ENCODE measurements around the gene PDZD11. TPM values are rescaled to one million over a fixed set of nuclear protein-coding genes. Genes with fewer than 3 reads are reported as not detected.
"Not testable (repeated sequence)": the region's sequence is repeated elsewhere in the genome, so short reads cannot be mapped to it uniquely, and the experiment has no call there.

PDZD11 gene
- polyA plus RNA-seq, 4 donors, result 43.6 to 121 (median 64.0) TPM

DNA sequence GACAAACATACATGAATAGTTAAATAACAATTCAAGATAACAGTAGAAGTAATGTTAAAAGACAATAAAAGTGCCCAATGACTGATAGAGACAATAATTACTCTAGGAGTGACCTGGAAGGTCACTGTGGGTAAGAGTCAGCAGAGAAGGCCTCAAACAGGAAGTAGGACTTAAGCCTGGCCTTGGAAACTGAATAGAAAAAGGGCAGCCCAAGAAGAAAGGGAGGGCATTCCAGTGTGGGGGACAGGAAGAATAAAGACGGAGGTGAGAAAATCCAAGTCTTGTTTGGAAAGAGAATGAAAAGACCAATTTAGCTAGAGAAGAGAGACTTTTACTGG is 35.7 kb downstream of the PDZD11 start:
- DNase-seq, result peak; percentile 4 to 16
- FAIRE-seq, result no peak
- WGBS, 3 donors, result 82 to 94% (median 84%) methylated on average over 1 of the region's 1 CpG
- Histone ChIP-seq H3K36me3 (ENCODE audit: control insufficient read depth in 3 of 3, insufficient read depth in 2 of 3, low read depth in 1 of 3, low read length in 3 of 3) (no peaks in the 10 kb centered on the region), H3K9me3 (ENCODE audit: control insufficient read depth in 2 of 2, insufficient read depth in 1 of 2, low read depth in 1 of 2, low read length in 1 of 2) (no peaks in the 10 kb centered on the region), H3K4me1 (ENCODE audit: control insufficient read depth in 3 of 3, insufficient read depth in 2 of 3, low read depth in 1 of 3, low read length in 2 of 3) (peaks cover 0 to 16% (median 0%) of the 10 kb centered on the region in 3 donors), H3K27me3 (ENCODE audit: control insufficient read depth in 3 of 3, insufficient read depth in 3 of 3, low read length in 3 of 3) (no peaks in the 10 kb centered on the region), H3K4me3 (ENCODE audit: low read depth in 1 of 3, low read length in 3 of 3) (no peak overlapping the region), H3K27ac (ENCODE audit: low read depth in 1 of 3, low read length in 2 of 3) (peak overlapping the region in 1 of 3 donors; percentile 81)

DNA sequence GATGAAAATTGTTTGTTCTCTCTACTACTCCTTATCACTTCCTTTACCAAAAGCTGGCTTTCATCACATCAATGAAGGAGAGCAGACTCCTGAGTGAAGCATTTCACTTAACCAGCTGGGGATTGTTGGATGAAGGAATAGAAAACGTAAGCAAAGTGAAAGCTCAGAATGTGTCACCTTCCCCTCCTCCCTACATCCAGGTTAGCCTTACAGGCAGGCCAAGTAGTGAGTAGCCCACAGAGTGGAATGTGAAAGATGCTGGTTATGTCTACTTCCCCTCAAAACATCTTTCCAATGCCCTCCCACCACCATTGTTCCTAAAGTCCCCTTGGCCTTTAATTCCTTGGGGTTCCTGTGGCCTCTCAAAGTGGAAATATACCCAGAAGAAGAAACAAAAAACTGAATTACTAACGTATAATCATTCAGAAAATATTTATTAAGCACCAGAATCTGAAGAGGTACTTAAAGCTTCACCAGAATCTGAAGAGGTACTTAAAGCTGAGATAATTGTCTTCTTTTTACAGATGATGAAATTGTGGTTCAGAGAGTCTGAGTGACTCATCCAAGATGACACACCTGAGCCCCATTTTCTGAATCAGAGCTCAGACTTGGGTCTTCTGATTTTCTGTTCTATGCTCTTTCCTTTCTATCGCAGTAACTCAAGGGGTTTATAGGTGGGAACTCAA is 36.2 kb downstream of the PDZD11 start:
- no peak overlapping the region for H3K4me3 ChIP-seq (ENCODE audit: low read depth in 1 of 3, low read length in 3 of 3)
- no peaks in the 10 kb centered on the region for H3K27me3 ChIP-seq (ENCODE audit: control insufficient read depth in 3 of 3, insufficient read depth in 3 of 3, low read length in 3 of 3)
- H3K36me3 ChIP-seq (ENCODE audit: control insufficient read depth in 3 of 3, insufficient read depth in 2 of 3, low read depth in 1 of 3, low read length in 3 of 3), result no peaks in the 10 kb centered on the region
- WGBS, 3 donors, result 68 to 75% (median 74%) methylated on average over 3 of the region's 3 CpGs
- DNase-seq, result peak in 1 of 2 donors; percentile 5
- peak overlapping the region in 1 of 3 donors; percentile 81 for H3K27ac ChIP-seq (ENCODE audit: low read depth in 1 of 3, low read length in 2 of 3)
- peaks cover 0 to 16% (median 0%) of the 10 kb centered on the region in 3 donors for H3K4me1 ChIP-seq (ENCODE audit: control insufficient read depth in 3 of 3, insufficient read depth in 2 of 3, low read depth in 1 of 3, low read length in 2 of 3)
- no peak for FAIRE-seq
- no peaks in the 10 kb centered on the region for H3K9me3 ChIP-seq (ENCODE audit: control insufficient read depth in 2 of 2, insufficient read depth in 1 of 2, low read depth in 1 of 2, low read length in 1 of 2)

DNA sequence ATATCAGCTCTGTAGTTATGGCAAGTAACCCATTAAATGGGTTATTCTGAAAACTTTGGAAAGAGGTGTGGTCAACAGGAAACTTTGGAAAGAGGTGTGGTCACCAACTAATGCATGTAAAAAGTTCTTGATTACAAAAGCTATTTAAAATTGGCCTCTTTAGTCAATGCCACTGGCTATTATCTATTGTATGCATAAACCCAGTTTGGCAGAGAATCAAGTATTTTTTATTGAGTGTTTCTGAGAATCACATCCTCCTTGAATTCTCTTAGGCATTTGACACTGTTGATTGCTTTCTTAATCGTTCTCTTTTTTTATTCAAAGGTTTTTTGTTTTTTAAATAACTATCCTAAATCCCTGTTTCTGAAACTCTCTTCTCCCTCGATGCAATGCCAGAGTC is 37.2 kb downstream of the PDZD11 start:
- Histone ChIP-seq H3K9me3 (ENCODE audit: control insufficient read depth in 2 of 2, insufficient read depth in 1 of 2, low read depth in 1 of 2, low read length in 1 of 2) (no peaks in the 10 kb centered on the region), H3K4me3 (ENCODE audit: low read depth in 1 of 3, low read length in 3 of 3) (no peak overlapping the region), H3K27me3 (ENCODE audit: control insufficient read depth in 3 of 3, insufficient read depth in 3 of 3, low read length in 3 of 3) (no peaks in the 10 kb centered on the region), H3K27ac (ENCODE audit: low read depth in 1 of 3, low read length in 2 of 3) (no peak overlapping the region), H3K36me3 (ENCODE audit: control insufficient read depth in 3 of 3, insufficient read depth in 2 of 3, low read depth in 1 of 3, low read length in 3 of 3) (no peaks in the 10 kb centered on the region), H3K4me1 (ENCODE audit: control insufficient read depth in 3 of 3, insufficient read depth in 2 of 3, low read depth in 1 of 3, low read length in 2 of 3) (peaks cover 0 to 16% (median 0%) of the 10 kb centered on the region in 3 donors)
- DNase-seq, result no peak
- WGBS, 3 donors, result 57 to 77% (median 68%) methylated on average over 2 of the region's 2 CpGs
- no peak for FAIRE-seq

DNA sequence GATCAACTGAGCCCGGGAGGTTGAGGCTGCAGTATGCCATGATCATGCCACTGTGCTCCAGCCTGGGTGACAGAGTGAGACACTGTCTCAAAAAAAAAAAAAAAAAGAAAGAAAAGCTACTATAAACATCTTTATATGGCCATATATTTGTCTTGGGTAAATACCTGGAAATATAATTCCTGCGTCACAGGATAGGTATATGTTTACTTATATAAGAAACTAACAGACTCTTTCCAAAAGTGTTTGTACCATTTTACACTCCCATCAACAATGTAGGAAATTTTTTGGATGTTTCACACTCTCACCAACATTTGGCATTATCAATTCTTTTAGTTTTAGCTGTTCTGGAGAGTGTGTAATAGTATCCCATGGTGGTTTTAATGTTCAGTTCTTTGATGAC is 42.5 kb downstream of the PDZD11 start:
- no peak for FAIRE-seq
- DNase-seq, result no peak
- Histone ChIP-seq H3K36me3 (ENCODE audit: control insufficient read depth in 3 of 3, insufficient read depth in 2 of 3, low read depth in 1 of 3, low read length in 3 of 3) (no peaks in the 10 kb centered on the region), H3K9me3 (ENCODE audit: control insufficient read depth in 2 of 2, insufficient read depth in 1 of 2, low read depth in 1 of 2, low read length in 1 of 2) (no peaks in the 10 kb centered on the region), H3K27me3 (ENCODE audit: control insufficient read depth in 3 of 3, insufficient read depth in 3 of 3, low read length in 3 of 3) (no peaks in the 10 kb centered on the region), H3K27ac (ENCODE audit: low read depth in 1 of 3, low read length in 2 of 3) (no peak overlapping the region), H3K4me1 (ENCODE audit: control insufficient read depth in 3 of 3, insufficient read depth in 2 of 3, low read depth in 1 of 3, low read length in 2 of 3) (no peaks in the 10 kb centered on the region), H3K4me3 (ENCODE audit: low read depth in 1 of 3, low read length in 3 of 3) (no peak overlapping the region)
- WGBS, 3 donors, result 86 to 89% (median 87%) methylated on average over 2 of the region's 2 CpGs

DNA sequence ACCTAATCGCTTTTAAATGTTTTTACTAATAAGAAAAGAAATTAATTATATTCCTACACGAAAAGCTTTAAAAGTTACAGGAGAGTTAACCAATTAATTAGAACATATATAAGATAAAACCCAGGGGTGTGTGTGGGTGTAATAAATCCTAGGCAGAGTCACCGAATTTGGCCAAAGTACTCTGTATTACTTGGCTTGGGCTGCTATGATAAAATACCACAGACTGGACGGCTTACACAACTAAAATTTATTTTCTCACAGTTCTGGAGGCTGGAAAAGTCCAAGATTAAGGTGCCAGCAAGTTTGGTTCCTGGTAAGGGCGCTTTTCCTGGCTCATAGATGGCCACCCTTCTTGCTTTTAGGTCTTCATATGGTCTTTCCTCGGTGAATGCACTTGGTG is 44.8 kb downstream of the PDZD11 start:
- H3K4me1 ChIP-seq (ENCODE audit: control insufficient read depth in 3 of 3, insufficient read depth in 2 of 3, low read depth in 1 of 3, low read length in 2 of 3), result no peaks in the 10 kb centered on the region
- FAIRE-seq (no peak), DNase-seq (no peak)
- no peak overlapping the region for H3K27ac ChIP-seq (ENCODE audit: low read depth in 1 of 3, low read length in 2 of 3)
- H3K4me3 ChIP-seq (ENCODE audit: low read depth in 1 of 3, low read length in 3 of 3), result no peak overlapping the region
- no peaks in the 10 kb centered on the region for H3K9me3 ChIP-seq (ENCODE audit: control insufficient read depth in 2 of 2, insufficient read depth in 1 of 2, low read depth in 1 of 2, low read length in 1 of 2)
- no peaks in the 10 kb centered on the region for H3K27me3 ChIP-seq (ENCODE audit: control insufficient read depth in 3 of 3, insufficient read depth in 3 of 3, low read length in 3 of 3)
- 58 to 73% (median 64%) methylated on average over 6 of the region's 6 CpGs for WGBS, 3 donors
- H3K36me3 ChIP-seq (ENCODE audit: control insufficient read depth in 3 of 3, insufficient read depth in 2 of 3, low read depth in 1 of 3, low read length in 3 of 3), result no peaks in the 10 kb centered on the region

DNA sequence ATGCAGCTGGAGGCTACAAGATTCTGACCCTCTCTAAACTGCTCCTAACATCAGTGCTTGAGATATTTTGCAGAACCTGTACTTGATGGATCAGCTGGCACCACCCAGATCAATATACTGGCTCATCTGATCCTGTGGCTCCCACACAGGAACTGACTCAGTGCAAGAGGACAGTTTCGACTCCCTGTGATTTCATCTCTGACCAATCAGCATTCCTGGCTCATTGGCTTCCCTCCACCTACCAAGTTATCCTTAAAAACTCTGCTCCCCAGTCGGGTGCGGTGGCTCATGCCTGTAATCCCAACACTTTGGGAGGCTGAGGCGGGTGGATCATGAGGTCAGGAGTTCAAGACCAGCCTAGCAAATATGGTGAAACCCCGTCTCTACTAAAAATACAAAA is 46.1 kb downstream of the PDZD11 start:
- not testable (repeated sequence) for FAIRE-seq; DNase-seq; H3K27ac ChIP-seq (ENCODE audit: low read depth in 1 of 3, low read length in 2 of 3); H3K4me3 ChIP-seq (ENCODE audit: low read depth in 1 of 3, low read length in 3 of 3); H3K36me3 ChIP-seq (ENCODE audit: control insufficient read depth in 3 of 3, insufficient read depth in 2 of 3, low read depth in 1 of 3, low read length in 3 of 3); H3K27me3 ChIP-seq (ENCODE audit: control insufficient read depth in 3 of 3, insufficient read depth in 3 of 3, low read length in 3 of 3); H3K9me3 ChIP-seq (ENCODE audit: control insufficient read depth in 2 of 2, insufficient read depth in 1 of 2, low read depth in 1 of 2, low read length in 1 of 2); H3K4me1 ChIP-seq (ENCODE audit: control insufficient read depth in 3 of 3, insufficient read depth in 2 of 3, low read depth in 1 of 3, low read length in 2 of 3)
- whole genome bisulfite sequencing, 3 donors, result 66 to 84% (median 76%) methylated on average over 5 of the region's 5 CpGs

DNA sequence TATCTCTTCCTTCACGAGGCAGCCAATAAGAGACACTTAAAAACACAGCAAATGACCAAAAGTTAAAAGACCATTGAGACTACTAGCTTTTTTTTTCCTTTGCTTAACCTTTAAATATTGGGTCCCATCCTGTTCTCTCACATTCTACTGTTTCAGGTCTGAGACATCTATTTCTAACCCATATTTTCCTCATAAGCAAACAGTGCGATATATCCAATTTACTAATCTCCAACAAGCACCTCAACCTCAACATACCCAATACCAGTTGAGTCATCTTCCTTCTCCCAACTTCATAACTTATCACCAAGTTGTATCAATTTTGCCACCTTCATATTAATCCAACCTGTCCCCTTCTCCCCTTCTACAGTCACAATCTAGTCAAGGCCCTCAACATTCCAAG is 48.2 kb downstream of the PDZD11 start:
- Histone ChIP-seq H3K36me3 (ENCODE audit: control insufficient read depth in 3 of 3, insufficient read depth in 2 of 3, low read depth in 1 of 3, low read length in 3 of 3) (no peaks in the 10 kb centered on the region), H3K27ac (ENCODE audit: low read depth in 1 of 3, low read length in 2 of 3) (no peak overlapping the region), H3K4me3 (ENCODE audit: low read depth in 1 of 3, low read length in 3 of 3) (no peak overlapping the region), H3K27me3 (ENCODE audit: control insufficient read depth in 3 of 3, insufficient read depth in 3 of 3, low read length in 3 of 3) (no peaks in the 10 kb centered on the region), H3K9me3 (ENCODE audit: control insufficient read depth in 2 of 2, insufficient read depth in 1 of 2, low read depth in 1 of 2, low read length in 1 of 2) (no peaks in the 10 kb centered on the region), H3K4me1 (ENCODE audit: control insufficient read depth in 3 of 3, insufficient read depth in 2 of 3, low read depth in 1 of 3, low read length in 2 of 3) (no peaks in the 10 kb centered on the region)
- 73 to 90% (median 85%) methylated on average over 2 of the region's 2 CpGs for WGBS, 3 donors
- FAIRE-seq, result no peak
- DNase-seq, result no peak

DNA sequence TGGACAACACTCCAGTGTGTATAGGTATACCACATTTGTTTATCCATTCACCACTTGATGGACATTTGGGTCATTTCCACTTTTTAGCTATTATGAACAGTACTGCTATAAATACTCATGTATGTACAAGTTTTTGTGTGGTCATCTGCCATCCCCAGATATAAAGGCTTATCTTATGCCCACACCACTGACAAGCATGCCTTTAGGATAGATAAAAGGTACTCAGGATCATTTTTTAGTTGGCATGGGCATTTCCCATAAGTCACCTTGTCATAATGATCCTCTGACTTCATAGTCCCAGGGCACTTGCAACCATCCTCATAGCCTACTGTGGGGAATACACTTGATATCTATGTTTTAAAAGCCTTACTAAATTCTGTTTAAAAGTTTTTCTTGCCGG is 49.0 kb downstream of the PDZD11 start:
- DNase-seq, result no peak
- H3K4me1 ChIP-seq (ENCODE audit: control insufficient read depth in 3 of 3, insufficient read depth in 2 of 3, low read depth in 1 of 3, low read length in 2 of 3), result no peaks in the 10 kb centered on the region
- no peak overlapping the region for H3K4me3 ChIP-seq (ENCODE audit: low read depth in 1 of 3, low read length in 3 of 3)
- WGBS, 3 donors, result 95 to 100% (median 95%) methylated on average over 1 of the region's 1 CpG
- no peaks in the 10 kb centered on the region for H3K9me3 ChIP-seq (ENCODE audit: control insufficient read depth in 2 of 2, insufficient read depth in 1 of 2, low read depth in 1 of 2, low read length in 1 of 2)
- H3K27me3 ChIP-seq (ENCODE audit: control insufficient read depth in 3 of 3, insufficient read depth in 3 of 3, low read length in 3 of 3), result no peaks in the 10 kb centered on the region
- FAIRE-seq, result no peak
- H3K27ac ChIP-seq (ENCODE audit: low read depth in 1 of 3, low read length in 2 of 3), result no peak overlapping the region
- no peaks in the 10 kb centered on the region for H3K36me3 ChIP-seq (ENCODE audit: control insufficient read depth in 3 of 3, insufficient read depth in 2 of 3, low read depth in 1 of 3, low read length in 3 of 3)

All from small intestine (tissue), 7 donors.